DND-41 (cell line): ENCODE measurements around the gene PCSK9.

Experiments used
- ATAC-seq: fragments of 200-7000 bp; cut with Tn5 transposase; 3 replicates; pipeline ENCODE4 v1.9.1; 2021; ENCODE audit warnings: low read depth; ENCODE audit not compliant: insufficient read depth
- DNase-seq: peaks from one replicate; pipeline ENCODE4 v3.0.0-alpha.2; 2020
- H2AFZ ChIP-seq: 2 replicates; pipeline ENCODE4 v1.6.0; 2012; ENCODE audit warnings: low read depth, low read length
- H3K27ac ChIP-seq: 2 replicates; pipeline ENCODE4 v1.5.1; 2012; ENCODE audit warnings: low read length, inconsistent platforms
- H3K27me3 ChIP-seq: fragments of 200-600 bp; sonication (generic); 2 replicates; pipeline ENCODE4 v1.6.0; 2012; ENCODE audit warnings: low read length, mild to moderate bottlenecking, inconsistent platforms; ENCODE audit not compliant: insufficient read depth, poor library complexity
- H3K36me3 ChIP-seq: 2 replicates; pipeline ENCODE4 v1.5.1; 2012; ENCODE audit warnings: low read length, inconsistent platforms; ENCODE audit not compliant: insufficient read depth
- H3K4me1 ChIP-seq: 2 replicates; pipeline ENCODE4 v1.5.1; 2012; ENCODE audit warnings: mild to moderate bottlenecking, low read length; ENCODE audit not compliant: insufficient read depth
- H3K4me2 ChIP-seq: 2 replicates; pipeline ENCODE4 v1.6.0; 2012; ENCODE audit warnings: mild to moderate bottlenecking, moderate library complexity, low read length, inconsistent platforms; ENCODE audit not compliant: insufficient read depth
- H3K4me3 ChIP-seq, 2 experiments: fragments of 200-600 bp in 1 of 2; shearing (Covaris generic) in 1 of 2; 2 replicates each; pipeline ENCODE4 v1.5.1; 2012 to 2016; ENCODE audit warnings: inconsistent platforms in 2 of 2, low read length in 2 of 2, mild to moderate bottlenecking in 2 of 2, low read depth in 1 of 2, moderate library complexity in 1 of 2
- H3K79me2 ChIP-seq: 2 replicates; pipeline ENCODE4 v1.6.0; 2012; ENCODE audit warnings: low read length, inconsistent platforms; ENCODE audit not compliant: insufficient read depth
- H3K9ac ChIP-seq: 2 replicates; pipeline ENCODE4 v1.6.0; 2012; ENCODE audit warnings: low read depth, mild to moderate bottlenecking, inconsistent platforms, low read length, moderate library complexity
- H3K9me3 ChIP-seq: 2 replicates; pipeline ENCODE4 v1.5.1; 2012; ENCODE audit warnings: low read length, moderate library complexity, mild to moderate bottlenecking, inconsistent platforms; ENCODE audit not compliant: insufficient read depth, severe bottlenecking
- H4K20me1 ChIP-seq: 2 replicates; pipeline ENCODE4 v1.6.0; 2012; ENCODE audit warnings: low read length; ENCODE audit not compliant: insufficient read depth
- CTCF ChIP-seq: IDR thresholded peaks from 2 replicates; pipeline ENCODE4 v1.5.1; 2012; ENCODE audit warnings: borderline replicate concordance, low read length, moderate library complexity, mild to moderate bottlenecking; ENCODE audit not compliant: poor library complexity, severe bottlenecking; ENCODE audit errors: extremely low read depth
- EZH2 ChIP-seq: IDR thresholded peaks from 3 replicates; pipeline ENCODE4 v1.6.1; 2012; ENCODE audit warnings: borderline replicate concordance, low read depth, mild to moderate bottlenecking, moderate library complexity, low read length, inconsistent platforms; ENCODE audit not compliant: severe bottlenecking

PCSK9 gene

GRCh38 chr1:55038552-55038838 lies 853 bp upstream of the PCSK9 start:
- Histone ChIP-seq H3K79me2 (no peaks in the 10 kb centered on the region), H3K4me3 (no peak overlapping the region), H3K4me1 (no peaks in the 10 kb centered on the region), H3K27me3 (peaks cover 29% of the 10 kb centered on the region), H4K20me1 (no peaks in the 10 kb centered on the region), H3K9ac (no peak overlapping the region), H3K4me2 (no peak overlapping the region), H2AFZ (no peak overlapping the region), H3K9me3 (no peaks in the 10 kb centered on the region), H3K36me3 (no peaks in the 10 kb centered on the region), H3K27ac (no peak overlapping the region)
- TF ChIP-seq CTCF (no peak), EZH2 (no peak)
- no peak for ATAC-seq
- no peak for DNase-seq

DNA sequence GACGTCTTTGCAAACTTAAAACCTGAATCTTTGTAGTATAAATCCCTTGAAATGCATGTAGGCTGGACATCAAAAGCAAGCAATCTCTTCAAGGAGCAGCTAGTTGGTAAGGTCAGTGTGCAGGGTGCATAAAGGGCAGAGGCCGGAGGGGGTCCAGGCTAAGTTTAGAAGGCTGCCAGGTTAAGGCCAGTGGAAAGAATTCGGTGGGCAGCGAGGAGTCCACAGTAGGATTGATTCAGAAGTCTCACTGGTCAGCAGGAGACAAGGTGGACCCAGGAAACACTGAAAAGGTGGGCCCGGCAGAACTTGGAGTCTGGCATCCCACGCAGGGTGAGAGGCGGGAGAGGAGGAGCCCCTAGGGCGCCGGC lies 390 bp upstream of the PCSK9 start:
- Histone ChIP-seq H3K79me2 (no peaks in the 10 kb centered on the region), H3K4me3 (no peak overlapping the region), H3K9ac (no peak overlapping the region), H3K4me1 (no peaks in the 10 kb centered on the region), H3K27me3 (peaks cover 25% of the 10 kb centered on the region), H3K36me3 (no peaks in the 10 kb centered on the region), H2AFZ (no peak overlapping the region), H4K20me1 (no peaks in the 10 kb centered on the region), H3K4me2 (no peak overlapping the region), H3K27ac (no peak overlapping the region), H3K9me3 (no peaks in the 10 kb centered on the region)
- ATAC-seq (no peak), DNase-seq (no peak)
- TF ChIP-seq EZH2 = no peak
- TF ChIP-seq CTCF = no peak

DNA sequence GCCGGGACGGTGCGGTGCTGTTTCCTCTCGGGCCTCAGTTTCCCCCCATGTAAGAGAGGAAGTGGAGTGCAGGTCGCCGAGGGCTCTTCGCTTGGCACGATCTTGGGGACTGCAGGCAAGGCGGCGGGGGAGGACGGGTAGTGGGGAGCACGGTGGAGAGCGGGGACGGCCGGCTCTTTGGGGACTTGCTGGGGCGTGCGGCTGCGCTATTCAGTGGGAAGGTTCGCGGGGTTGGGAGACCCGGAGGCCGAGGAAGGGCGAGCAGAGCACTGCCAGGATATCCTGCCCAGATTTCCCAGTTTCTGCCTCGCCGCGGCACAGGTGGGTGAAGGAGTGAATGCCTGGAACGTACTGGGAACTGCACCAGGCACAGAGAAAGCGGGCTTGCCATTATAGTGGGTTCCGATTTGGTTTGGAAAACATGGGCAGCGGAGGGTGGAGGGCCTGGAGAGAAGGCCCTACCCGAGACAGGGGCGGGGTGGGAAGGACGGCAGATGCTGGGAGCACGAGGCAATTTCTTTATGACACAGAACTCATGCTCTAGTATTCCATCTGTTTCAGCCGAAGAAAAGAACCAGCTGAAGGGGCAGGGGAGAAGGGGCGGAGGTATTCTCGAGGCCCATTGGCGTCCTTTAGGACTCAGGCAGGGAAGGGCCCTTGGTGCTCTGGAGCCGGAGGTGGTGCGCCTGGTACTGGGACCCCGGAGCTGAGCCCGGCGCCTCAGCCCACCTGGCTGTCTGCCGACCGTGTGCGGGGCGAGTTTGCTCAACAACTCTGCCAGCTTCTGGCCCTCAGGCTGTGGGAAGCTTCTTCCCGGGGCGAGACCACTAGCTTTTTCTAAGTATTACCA lies 960 bp downstream of the PCSK9 start:
- H3K9ac ChIP-seq = no peak overlapping the region

More for the DNA sequence above, 960 bp downstream of the PCSK9 start:
- no peak overlapping the region for H2AFZ ChIP-seq
- TF ChIP-seq CTCF = no peak
- no peak for TF ChIP-seq EZH2
- no peak overlapping the region for H3K27ac ChIP-seq
- no peak for ATAC-seq
- H3K4me1 ChIP-seq = no peaks in the 10 kb centered on the region
- H3K36me3 ChIP-seq = no peaks in the 10 kb centered on the region
- H3K27me3 ChIP-seq = peaks cover 18% of the 10 kb centered on the region
- H3K4me2 ChIP-seq = no peak overlapping the region
- no peaks in the 10 kb centered on the region for H3K79me2 ChIP-seq
- DNase-seq = no peak
- no peak overlapping the region for H3K4me3 ChIP-seq
- no peaks in the 10 kb centered on the region for H3K9me3 ChIP-seq
- no peaks in the 10 kb centered on the region for H4K20me1 ChIP-seq
